ENCODE measurements around the gene SMIM26. TPM values are rescaled to one million over a fixed set of nuclear protein-coding genes. Genes with fewer than 3 reads are reported as not detected.
A peak's percentile ranks its signal among the peaks of the same experiment; 100 is the strongest.

The SMIM26 gene
- total RNA-seq, 2 experiments from 2014 or later: 59.1 to 62.4 TPM

DNA sequence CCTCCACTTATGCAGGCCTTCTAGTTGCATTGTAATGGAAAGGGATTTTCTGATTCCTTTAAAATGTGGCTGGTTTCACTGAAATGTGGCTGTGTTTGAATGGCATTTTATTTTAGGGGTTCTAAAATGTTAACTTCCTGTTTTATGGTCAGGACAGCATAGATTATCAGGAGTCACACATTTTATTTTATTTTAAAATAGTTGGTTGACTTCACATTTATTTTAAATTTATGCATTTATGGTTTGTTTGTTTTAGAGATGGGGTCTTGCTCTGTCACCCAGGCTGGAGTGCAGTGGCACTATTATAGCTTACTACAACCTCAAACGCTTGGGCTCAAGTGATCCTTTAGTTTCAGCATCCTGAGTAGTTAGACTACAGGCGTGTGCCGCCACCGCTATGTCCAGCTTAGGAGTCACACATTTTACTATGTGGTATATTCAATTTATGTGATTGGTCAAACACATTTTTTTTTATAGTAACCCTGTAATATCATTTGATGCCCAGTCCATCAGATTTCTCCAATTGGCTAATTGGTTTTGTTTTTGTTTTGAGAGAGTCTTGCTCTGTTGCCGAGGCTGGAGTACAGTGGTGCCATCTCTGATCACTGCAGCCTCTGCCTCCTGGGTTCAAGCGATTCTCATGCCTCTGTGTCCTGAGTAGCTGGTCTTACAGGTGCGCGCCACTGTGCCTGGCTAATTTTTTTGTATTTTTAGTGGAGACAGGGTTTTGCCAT, 22.9 kb downstream of the SMIM26 start:
- POLR2A ChIA-PET: no interaction called here
- DNase-seq (no peak), ATAC-seq (ENCODE audit: low read depth) (no peak)
- no peak overlapping the region for H3K27ac Mint-ChIP-seq
- H3K4me1 Mint-ChIP-seq: peaks cover 19% of the 10 kb centered on the region
- no peaks in the 10 kb centered on the region for H3K9me3 Mint-ChIP-seq
- H3K36me3 Mint-ChIP-seq: peaks cover 3% of the 10 kb centered on the region
- no peaks in the 10 kb centered on the region for H3K27me3 Mint-ChIP-seq
- H3K4me3 Mint-ChIP-seq: peak overlapping the region; percentile 44

DNA sequence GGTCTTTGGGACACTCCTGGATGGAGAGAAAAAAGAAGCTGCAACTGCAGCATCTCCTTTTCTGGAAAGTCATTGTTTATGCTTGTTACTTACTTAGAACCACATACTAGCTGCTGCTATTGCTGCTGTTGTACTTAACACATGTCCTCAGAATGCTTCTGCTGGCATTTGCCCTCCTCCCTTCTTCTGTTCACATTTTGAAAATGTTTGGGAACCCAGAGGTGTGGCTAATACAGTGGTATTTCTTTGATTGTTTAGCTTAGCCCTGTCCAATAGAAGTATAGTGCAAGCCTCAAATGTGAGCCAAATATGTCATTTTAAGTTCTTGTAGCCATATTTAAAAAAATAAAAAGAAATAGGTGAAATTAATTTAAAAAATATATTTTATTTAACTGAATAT, 29.0 kb downstream of the SMIM26 start:
- ATAC-seq (ENCODE audit: low read depth): no peak
- DNase-seq: no peak
- no peaks in the 10 kb centered on the region for H3K27me3 Mint-ChIP-seq
- H3K36me3 Mint-ChIP-seq: peaks cover 20% of the 10 kb centered on the region
- H3K4me1 Mint-ChIP-seq: no peaks in the 10 kb centered on the region
- H3K27ac Mint-ChIP-seq: no peak overlapping the region
- H3K9me3 Mint-ChIP-seq: no peaks in the 10 kb centered on the region
- POLR2A ChIA-PET: no interaction called here
- no peak overlapping the region for H3K4me3 Mint-ChIP-seq

DNA sequence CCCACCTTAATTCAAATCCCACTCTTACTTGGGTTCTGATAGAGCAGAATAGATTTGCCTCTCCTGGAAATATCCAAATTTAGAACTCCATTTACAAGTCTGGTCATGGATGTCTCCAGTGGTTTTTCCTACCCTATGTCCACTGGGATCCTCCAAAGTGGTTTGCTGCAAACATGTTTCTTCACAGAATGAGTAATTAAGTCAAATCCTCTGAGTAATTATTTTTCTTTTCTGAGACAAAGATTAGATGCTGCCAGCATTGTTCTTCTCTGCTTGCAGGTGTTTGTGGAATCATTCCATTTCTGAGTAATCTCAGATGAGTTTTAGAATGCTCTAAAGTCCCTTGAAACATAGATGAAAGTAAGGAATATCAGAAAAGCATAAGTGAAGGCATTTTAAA, 42.5 kb downstream of the SMIM26 start:
- peaks cover 3% of the 10 kb centered on the region for H3K4me1 Mint-ChIP-seq
- no peak overlapping the region for H3K27ac Mint-ChIP-seq
- no peaks in the 10 kb centered on the region for H3K36me3 Mint-ChIP-seq
- DNase-seq: no peak
- no peaks in the 10 kb centered on the region for H3K9me3 Mint-ChIP-seq
- POLR2A ChIA-PET: no interaction called here
- no peaks in the 10 kb centered on the region for H3K27me3 Mint-ChIP-seq
- H3K4me3 Mint-ChIP-seq: no peak overlapping the region
- ATAC-seq (ENCODE audit: low read depth): no peak

DNA sequence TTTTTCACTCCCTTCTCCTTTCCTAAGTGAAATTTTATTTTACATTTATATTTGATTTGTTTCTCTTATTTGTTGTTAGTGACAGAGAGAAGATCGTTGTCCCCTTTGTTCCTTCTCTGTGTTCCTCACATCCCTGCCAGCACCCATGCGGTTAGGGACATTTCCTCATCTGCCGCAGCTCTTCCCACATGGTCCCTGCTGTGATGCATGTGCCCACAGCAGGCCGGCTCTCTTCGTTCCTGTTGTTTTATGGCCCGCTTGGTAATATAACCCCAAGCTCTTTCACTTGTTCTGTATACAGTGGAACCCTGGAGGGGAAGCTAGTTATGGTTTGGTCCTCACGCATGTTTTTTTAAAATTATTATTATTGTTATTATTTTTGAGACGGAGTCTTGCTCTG, 44.3 kb downstream of the SMIM26 start:
- peaks cover 3% of the 10 kb centered on the region for H3K36me3 Mint-ChIP-seq
- no peaks in the 10 kb centered on the region for H3K9me3 Mint-ChIP-seq
- no peak overlapping the region for H3K27ac Mint-ChIP-seq
- no peaks in the 10 kb centered on the region for H3K27me3 Mint-ChIP-seq
- DNase-seq: no peak
- no peak overlapping the region for H3K4me3 Mint-ChIP-seq
- ATAC-seq (ENCODE audit: low read depth): no peak
- POLR2A ChIA-PET: no interaction called here
- peaks cover 3% of the 10 kb centered on the region for H3K4me1 Mint-ChIP-seq

DNA sequence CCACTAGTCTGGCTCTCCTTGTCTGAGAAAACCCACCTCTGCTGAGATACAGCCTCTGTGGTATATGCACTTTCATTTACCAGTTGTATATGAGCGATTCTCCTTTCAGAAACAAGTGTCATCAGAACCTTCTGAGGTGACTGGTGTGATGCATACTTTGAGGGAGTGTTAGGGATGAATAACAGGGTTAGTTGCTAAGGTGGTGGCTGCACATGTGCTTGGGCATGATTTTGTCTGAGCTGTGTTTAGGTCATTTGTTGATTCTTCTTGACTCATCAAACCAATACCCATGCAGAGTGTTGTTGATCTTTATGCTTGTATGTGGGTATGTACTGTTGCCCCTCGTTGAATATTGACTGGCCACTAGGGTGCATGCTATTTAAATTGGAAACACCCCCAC, 46.3 kb downstream of the SMIM26 start:
- Mint-ChIP-seq H3K9me3 (no peaks in the 10 kb centered on the region), H3K27me3 (no peaks in the 10 kb centered on the region)
- no peak for ATAC-seq (ENCODE audit: low read depth)

DNA sequence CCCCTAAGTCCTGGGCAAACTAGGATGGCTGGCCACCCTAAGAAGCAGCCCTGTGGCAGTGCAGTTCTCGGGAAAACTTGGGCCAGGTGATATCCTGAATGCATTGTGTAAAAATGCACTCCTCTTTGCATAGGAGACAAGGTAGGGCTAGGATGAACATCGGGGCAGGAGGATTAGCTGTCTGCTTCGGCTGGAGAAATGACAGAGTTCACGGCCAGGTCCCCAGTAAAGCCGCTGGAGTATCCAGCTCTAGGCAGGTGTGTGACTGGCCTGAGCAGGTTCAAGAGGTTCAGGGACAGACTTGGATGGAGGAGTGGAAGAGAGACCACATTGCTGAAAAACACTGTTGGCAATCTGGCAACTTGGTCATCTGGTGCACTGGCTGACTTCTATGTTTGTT, 47.0 kb downstream of the SMIM26 start:
- Mint-ChIP-seq H3K36me3 (peaks cover 7% of the 10 kb centered on the region), H3K27ac (no peak overlapping the region), H3K4me1 (peaks cover 3% of the 10 kb centered on the region), H3K9me3 (no peaks in the 10 kb centered on the region), H3K27me3 (no peaks in the 10 kb centered on the region), H3K4me3 (no peak overlapping the region)
- DNase-seq (no peak), ATAC-seq (ENCODE audit: low read depth) (no peak)
- POLR2A ChIA-PET: no interaction called here

More for the DNA sequence above, 46.3 kb downstream of the SMIM26 start:
- Mint-ChIP-seq H3K36me3 (peaks cover 7% of the 10 kb centered on the region), H3K4me3 (no peak overlapping the region), H3K4me1 (peaks cover 3% of the 10 kb centered on the region), H3K27ac (no peak overlapping the region)
- no peak for DNase-seq
- POLR2A ChIA-PET: no interaction called here

DNA sequence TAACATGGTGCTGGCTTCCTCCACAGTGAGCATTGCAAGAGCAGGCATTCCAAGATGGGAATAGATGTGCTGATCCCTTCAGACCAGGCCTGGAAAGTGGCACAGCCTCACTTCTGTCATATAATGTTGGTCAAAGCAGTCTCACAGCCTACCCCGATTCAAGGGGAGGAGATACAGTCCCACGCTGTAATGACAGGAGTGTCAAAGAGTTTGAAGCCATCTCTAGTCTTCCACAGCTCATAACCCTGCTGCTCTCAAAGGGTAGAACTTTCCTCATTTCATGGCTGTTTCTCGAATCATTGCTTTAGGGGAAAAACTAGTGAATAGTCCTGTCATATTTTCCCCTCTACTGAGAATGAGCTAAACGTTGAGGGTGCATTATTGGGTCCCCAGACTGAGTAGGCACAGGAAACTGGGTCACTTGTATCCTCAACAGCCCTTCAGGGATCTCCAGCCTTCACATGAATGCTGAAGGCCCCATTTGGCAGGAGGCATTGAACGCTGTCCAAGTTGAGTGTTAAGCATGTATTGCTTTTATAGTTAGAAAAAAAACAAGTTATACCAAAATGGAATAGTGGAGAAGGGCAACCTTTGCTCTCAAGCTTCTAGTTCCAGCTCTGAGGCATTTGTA, 47.9 kb downstream of the SMIM26 start:
- Mint-ChIP-seq H3K36me3 (peaks cover 7% of the 10 kb centered on the region), H3K4me3 (no peak overlapping the region), H3K27me3 (no peaks in the 10 kb centered on the region), H3K4me1 (peaks cover 3% of the 10 kb centered on the region), H3K9me3 (no peaks in the 10 kb centered on the region), H3K27ac (no peak overlapping the region)
- POLR2A ChIA-PET: no interaction called here
- DNase-seq: no peak
- ATAC-seq (ENCODE audit: low read depth): no peak

Other genes starting within 250 kb of the SMIM26 start
- gene DZANK1, start 100.4 kb upstream of the SMIM26 start, total RNA-seq: 1 to 10 TPM; 1.8 to 2.2 TPM
- 1 to 10 TPM; 8.3 to 8.5 TPM for gene POLR3F, start 100.0 kb upstream of the SMIM26 start, total RNA-seq
- gene RBBP9, start 70.2 kb upstream of the SMIM26 start, total RNA-seq: 10 to 100 TPM; 13.9 to 15.2 TPM
- 10 to 100 TPM; 64.0 to 65.0 TPM for gene SEC23B, start 59.5 kb upstream of the SMIM26 start, total RNA-seq
- gene DTD1, start 20.6 kb downstream of the SMIM26 start, total RNA-seq: 10 to 100 TPM; 18.7 to 22.4 TPM
- not detected for gene SCP2D1, start 246.4 kb downstream of the SMIM26 start, total RNA-seq

All from activated naive CD8-positive, alpha-beta T cell treated with anti-CD3 and anti-CD28 coated beads, Interleukin-2, amount 10 ng/mL, durations not matched to agents 7 days and 5 days (primary cell).